Colonic mucosa (tissue), 4 donors: Measurements from ENCODE around the gene FAM171A2. TPM values are rescaled to one million over a fixed set of nuclear protein-coding genes. Genes with fewer than 3 reads are reported as not detected.

ENCODE experiments used
- DNase-seq: peaks from one replicate; pipeline ENCODE4 v3.0.0-alpha.2; 2020
- H3K27ac ChIP-seq: fragments of 200-600 bp; one replicate; pipeline ENCODE4 v1.8.0; 2021
- H3K27me3 ChIP-seq: fragments of 200-600 bp; one replicate; pipeline ENCODE4 v1.8.0; 2021
- H3K36me3 ChIP-seq: fragments of 200-600 bp; one replicate; pipeline ENCODE4 v1.8.0; 2021
- H3K4me1 ChIP-seq: fragments of 200-600 bp; one replicate; pipeline ENCODE4 v1.8.0; 2021; ENCODE audit warnings: mild to moderate bottlenecking
- H3K4me3 ChIP-seq: fragments of 200-600 bp; one replicate; pipeline ENCODE4 v1.8.0; 2021
- H3K9ac ChIP-seq, 2 donors: one replicate each; pipeline ENCODE4 v1.7.0; 2013; ENCODE audit warnings: control low read depth in 2 of 2, low read depth in 2 of 2, low read length in 2 of 2
- H3K9me3 ChIP-seq: fragments of 200-600 bp; one replicate; pipeline ENCODE4 v1.8.0; 2021
- CTCF ChIP-seq: fragments of 200-600 bp; IDR thresholded peaks from one replicate; pipeline ENCODE4 v1.8.0; 2022; ENCODE audit warnings: antibody characterized with exemption, mild to moderate bottlenecking
- intact Hi-C: fragments of 100-400 bp; cut with DNase I; formaldehyde crosslinking; loops from one replicate; pipeline ENCODE4 v1.14.1; 2022
- total RNA-seq, 2 donors: library from RNA; stranded (reverse); fragmentation: NEBNext Ultra II Directional in 1 of 2; extraction: Animal tissue kit (Norgen Biotek cat#: 25700) in 1 of 2; gene quantifications; one replicate each; pipeline ENCODE4 v1.2.1, GENCODE V29; 2021
- donor health status: healthy.
- donor health status: DM: no; HTN: no; CAD: no.
- donor health status: DM: no; HTN: no; CAD: no.

The FAM171A2 gene
- total RNA-seq, 2 donors from 2014 or later = 0.64 to 0.72 TPM

- Histone ChIP-seq H3K4me1 (no peaks in the 10 kb centered on the region), H3K36me3 (no peaks in the 10 kb centered on the region), H3K27ac (no peak overlapping the region), H3K27me3 (peaks cover 12% of the 10 kb centered on the region), H3K9ac (no peak overlapping the region), H3K9me3 (no peaks in the 10 kb centered on the region), H3K4me3 (no peak overlapping the region)
- intact Hi-C loops = no loop called here
- no peak for TF ChIP-seq CTCF
- no peak for DNase-seq
Observed at GRCh38 chr17:44382917-44383316, 19.3 kb upstream of the FAM171A2 start.

- Histone ChIP-seq H3K36me3 (no peaks in the 10 kb centered on the region), H3K9ac (no peak overlapping the region), H3K9me3 (no peaks in the 10 kb centered on the region), H3K4me1 (no peaks in the 10 kb centered on the region), H3K27ac (no peak overlapping the region), H3K27me3 (peaks cover 12% of the 10 kb centered on the region), H3K4me3 (no peak overlapping the region)
- no peak for TF ChIP-seq CTCF
- DNase-seq = no peak
- intact Hi-C loops = no loop called here
Observed at GRCh38 chr17:44381810-44382305, 18.2 kb upstream of the FAM171A2 start.

- Histone ChIP-seq H3K9me3 (no peaks in the 10 kb centered on the region), H3K27me3 (peaks cover 12% of the 10 kb centered on the region), H3K27ac (no peak overlapping the region), H3K36me3 (no peaks in the 10 kb centered on the region), H3K4me3 (no peak overlapping the region), H3K4me1 (no peaks in the 10 kb centered on the region), H3K9ac (no peak overlapping the region)
- intact Hi-C loops = no loop called here
- no peak for TF ChIP-seq CTCF
- no peak for DNase-seq
Observed at GRCh38 chr17:44380767-44381166, 17.1 kb upstream of the FAM171A2 start.

- no peak overlapping the region for H3K27ac ChIP-seq
- H3K9ac ChIP-seq = no peak overlapping the region
- H3K4me3 ChIP-seq = no peak overlapping the region
- H3K9me3 ChIP-seq = no peaks in the 10 kb centered on the region
- intact Hi-C loops = no loop called here
- DNase-seq = no peak
- no peaks in the 10 kb centered on the region for H3K36me3 ChIP-seq
- peaks cover 9% of the 10 kb centered on the region for H3K27me3 ChIP-seq
- H3K4me1 ChIP-seq = no peaks in the 10 kb centered on the region
- TF ChIP-seq CTCF = no peak
Observed at GRCh38 chr17:44379887-44380286, 16.2 kb upstream of the FAM171A2 start.

GRCh38 chr17:44378171-44378705 lies 14.6 kb upstream of the FAM171A2 start:
- TF ChIP-seq CTCF = no peak

More at GRCh38 chr17:44378171-44378705, 14.6 kb upstream of the FAM171A2 start:
- Histone ChIP-seq H3K4me3 (no peak overlapping the region), H3K9me3 (no peaks in the 10 kb centered on the region), H3K9ac (no peak overlapping the region), H3K4me1 (no peaks in the 10 kb centered on the region), H3K27ac (no peak overlapping the region), H3K36me3 (no peaks in the 10 kb centered on the region), H3K27me3 (no peaks in the 10 kb centered on the region)
- intact Hi-C loops = no loop called here
- DNase-seq = no peak
